Measurements from ENCODE around the gene AVPI1. TPM values are rescaled to one million over a fixed set of nuclear protein-coding genes. Genes with fewer than 3 reads are reported as not detected.

AVPI1 gene
- total and polyA plus RNA-seq, 2 of the 13 experiments (the other 11 are each of a cell fraction or from before 2014, with no cell fraction given) = 39.8 to 61.2 TPM

- TF ChIP-seq ZSCAN25 (CRISPR knock-in tag; IDR thresholded peaks at IDR 0.05) (no peak; the same call in 1 of the 2 replicates), ZNF770 (CRISPR knock-in tag; IDR thresholded peaks at IDR 0.05) (no peak), STAG1 (CRISPR knock-in tag; IDR thresholded peaks at IDR 0.05) (no peak), REST (IDR thresholded peaks at IDR 0.05; ENCODE audit: borderline replicate concordance in 1 of 2, low read depth in 1 of 2, low read length in 2 of 2) (no peak), PREB (CRISPR knock-in tag; IDR thresholded peaks at IDR 0.05) (no peak), CC2D1A (CRISPR knock-in tag; IDR thresholded peaks at IDR 0.05) (no peak), PAWR (CRISPR knock-in tag; IDR thresholded peaks at IDR 0.05; ENCODE audit: borderline replicate concordance) (no peak), GPN1 (CRISPR knock-in tag; IDR thresholded peaks at IDR 0.05; ENCODE audit: borderline replicate concordance) (no peak), NFATC3 (CRISPR knock-in tag; IDR thresholded peaks at IDR 0.05) (0 out of 2 replicates have a peak, but pooled peaks have one; percentile 52), SMAD3 (CRISPR knock-in tag; IDR thresholded peaks at IDR 0.05) (no peak), MED1 (CRISPR knock-in tag; IDR thresholded peaks at IDR 0.05) (no peak), MBD4 (IDR thresholded peaks at IDR 0.05; ENCODE audit: borderline replicate concordance, low read length) (no peak), NFIC (IDR thresholded peaks at IDR 0.05; ENCODE audit: low read length) (no peak), ZHX2 (IDR thresholded peaks at IDR 0.05; ENCODE audit: low read depth) (peak; percentile 100), ZHX2 (CRISPR knock-in tag; IDR thresholded peaks at IDR 0.05; ENCODE audit: borderline replicate concordance) (no peak), SYNCRIP (IDR thresholded peaks at IDR 0.05; ENCODE audit: insufficient read depth, low read depth, low read length) (no peak)
Measured at GRCh38 chr10:97632949-97633884, 53.8 kb downstream of the AVPI1 start, which contains the start of gene MORN4 (continued).

All from HepG2 (cell line).